ENCODE results near the gene SLC39A10.

GRCh38 chr2:195735347-195735746, 78.3 kb downstream of the SLC39A10 start:
- TF ChIP-seq CTCF (IDR thresholded peaks at IDR 0.05; ENCODE audit: low read length) (no peak), EZH2phosphoT487 (IDR thresholded peaks at IDR 0.05; ENCODE audit: low read length) (no peak), EZH2 (optimal IDR thresholded peaks at IDR 0.05; ENCODE audit: low read depth, low read length) (no peak)

Measured in MM.1S (cell line).